C1 segment of cervical spinal cord (tissue), 14 donors: ENCODE data around the gene NCDN.

Source experiments
- DNase-seq, 14 donors: peaks; one replicate each; lab custom pipeline; 2025; lab: John Stamatoyannopoulos, UW

Gene NCDN

GRCh38 chr1:35557611-35558373 is at the start of gene NCDN:
NCDN (plus strand) TSS chr1:35557799; CDS start chr1:35558191, 392 bp downstream.
- peak; percentile 94 to 100 (median 98) for DNase-seq

DNA sequence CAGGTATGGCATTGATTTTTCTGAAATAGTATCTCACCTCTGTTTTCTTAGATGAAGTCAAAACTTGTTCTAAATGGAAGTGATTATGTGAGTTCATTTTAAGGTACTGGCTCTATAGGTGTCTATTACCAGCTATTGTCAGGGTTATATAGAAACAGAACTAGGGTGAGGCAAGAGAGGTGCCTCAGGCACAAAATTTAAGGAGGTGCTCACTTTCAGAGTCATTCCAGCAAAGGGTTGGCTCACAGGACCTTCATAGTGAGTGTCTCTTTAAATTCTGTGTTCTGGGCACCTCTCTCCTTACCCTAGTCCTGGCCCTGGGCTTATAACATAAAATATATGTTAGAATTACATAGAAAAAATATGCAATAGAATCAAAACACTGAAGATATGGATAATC is 49.7 kb upstream of the NCDN start:
- DNase-seq, result no peak

DNA sequence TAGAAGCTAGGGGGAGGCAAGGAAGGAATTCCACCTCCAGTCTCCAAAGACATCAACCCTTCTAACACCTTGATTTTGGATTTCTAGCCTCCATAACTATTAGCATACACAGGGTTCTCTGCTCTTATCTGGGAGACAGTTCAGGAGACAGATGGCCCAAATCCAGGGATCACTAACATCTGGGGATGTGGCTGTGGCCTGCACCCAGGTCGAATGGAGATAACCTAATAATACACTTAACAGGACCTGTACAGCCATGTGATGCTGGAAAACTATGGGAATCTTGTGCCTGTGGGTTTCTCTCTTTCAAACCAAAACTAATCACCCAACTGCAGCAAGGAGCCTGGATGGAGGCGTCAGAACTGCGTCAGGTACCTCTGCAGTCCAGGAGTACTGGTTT is 48.0 kb upstream of the NCDN start:
- no peak for DNase-seq

GRCh38 chr1:35511305-35511704 is 46.3 kb upstream of the NCDN start:
- no peak for DNase-seq

DNA sequence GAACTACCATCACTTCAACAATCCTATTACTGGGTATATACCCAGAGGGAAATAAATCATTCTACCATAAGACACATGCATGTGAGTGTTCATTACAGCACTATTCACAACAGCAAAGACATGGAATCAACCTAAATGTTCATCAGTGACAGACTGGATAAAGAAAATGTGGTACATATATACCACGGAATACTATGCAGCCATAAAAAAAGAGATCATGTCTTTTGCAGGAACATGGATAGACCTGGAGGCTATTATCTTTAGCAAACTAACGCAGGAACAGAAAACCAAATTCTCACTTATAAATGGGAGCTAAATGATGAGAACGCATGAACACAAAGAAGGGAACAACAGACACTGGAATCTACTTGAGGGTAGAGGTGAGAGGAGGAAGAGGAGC is 39.4 kb upstream of the NCDN start:
- no peak for DNase-seq

DNA sequence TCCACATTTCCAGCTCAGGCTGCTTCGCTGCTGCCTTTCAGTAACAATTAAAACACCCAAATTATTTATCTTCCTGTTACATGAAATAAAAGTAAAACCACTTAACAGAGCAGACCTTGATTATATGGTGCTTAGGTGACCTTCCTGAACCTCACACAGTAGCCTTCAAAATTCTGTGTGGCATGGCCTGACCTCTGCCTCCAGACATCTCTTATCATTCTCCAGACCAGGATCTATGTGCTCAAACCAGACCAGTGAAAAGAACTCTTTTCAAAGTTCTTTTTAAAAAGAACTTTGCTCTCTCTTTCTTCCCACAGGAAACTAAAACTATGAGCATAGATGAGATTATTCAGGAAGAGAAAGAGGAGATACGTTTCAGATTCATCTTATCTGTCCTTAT is 38.2 kb upstream of the NCDN start:
- no peak for DNase-seq

GRCh38 chr1:35524106-35524505 is 33.5 kb upstream of the NCDN start:
- no peak for DNase-seq

DNA sequence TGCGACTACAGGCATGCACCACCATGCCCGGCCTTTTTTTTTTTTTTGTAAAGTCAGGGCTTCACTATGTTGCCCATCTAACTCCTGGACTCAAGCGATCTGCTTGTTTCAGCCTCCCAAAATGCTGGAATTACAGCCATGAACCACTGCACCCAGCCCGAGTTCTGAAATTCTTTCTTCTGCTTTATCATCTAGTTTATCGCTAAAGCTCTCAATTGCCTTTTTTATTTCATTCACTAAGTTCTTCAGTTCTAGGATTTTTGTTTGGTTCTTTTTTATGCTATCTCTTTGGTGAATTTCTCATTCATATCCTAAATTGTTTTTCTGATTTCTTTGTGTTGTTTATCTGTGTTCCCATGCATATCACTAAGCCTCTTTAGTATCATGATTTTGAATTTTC is 27.4 kb upstream of the NCDN start:
- no peak for DNase-seq

GRCh38 chr1:35530946-35531345 is 26.7 kb upstream of the NCDN start:
- no peak for DNase-seq

GRCh38 chr1:35531368-35531767 is 26.2 kb upstream of the NCDN start:
- DNase-seq, result no peak

- DNase-seq, result peak in 1 of 14 donors; percentile 48
Measured at GRCh38 chr1:35532497-35533223, 24.9 kb upstream of the NCDN start.

GRCh38 chr1:35533586-35533985 is 24.0 kb upstream of the NCDN start:
- DNase-seq, result no peak

DNA sequence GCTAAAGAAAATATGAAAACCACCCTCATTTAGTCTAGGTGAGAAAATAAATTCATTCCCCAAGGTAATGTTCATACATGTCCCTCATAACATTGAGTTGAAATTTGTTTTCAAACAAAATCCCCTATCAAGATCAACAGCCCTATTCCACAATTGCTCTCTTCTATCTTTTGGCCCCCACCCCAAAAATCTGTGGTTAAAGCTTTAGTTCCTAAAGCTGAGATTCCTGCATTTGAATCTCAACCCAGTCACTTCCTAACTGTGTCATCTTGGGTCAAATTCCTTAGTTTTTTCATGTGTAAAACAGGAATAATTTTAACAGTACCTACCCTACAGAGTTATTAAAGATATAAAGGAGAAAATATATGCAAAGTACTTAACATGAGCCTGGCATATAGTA is 22.4 kb upstream of the NCDN start:
- DNase-seq, result no peak

- peak in 1 of 14 donors; percentile 32 for DNase-seq
Measured at GRCh38 chr1:35536556-35537162, 20.9 kb upstream of the NCDN start.

DNA sequence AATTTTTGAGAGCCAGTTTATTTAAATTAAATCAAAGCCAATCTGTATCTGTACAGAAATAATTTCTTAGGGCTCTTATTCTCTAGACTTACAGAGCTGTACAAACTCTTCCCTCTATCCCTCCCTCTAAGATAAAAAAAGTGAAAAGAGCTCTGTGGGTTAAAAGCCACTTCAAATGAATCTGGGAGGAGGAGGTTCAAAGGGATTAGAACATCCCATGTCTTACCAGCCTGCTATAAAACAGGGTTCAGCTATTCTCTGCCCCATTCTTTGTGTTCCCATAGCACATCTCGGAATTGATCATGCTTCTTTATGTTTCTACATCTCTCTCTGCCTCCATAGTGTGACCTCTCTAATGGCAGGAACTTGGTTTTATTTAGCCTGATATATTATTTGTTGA is 19.8 kb upstream of the NCDN start:
- DNase-seq, result no peak

DNA sequence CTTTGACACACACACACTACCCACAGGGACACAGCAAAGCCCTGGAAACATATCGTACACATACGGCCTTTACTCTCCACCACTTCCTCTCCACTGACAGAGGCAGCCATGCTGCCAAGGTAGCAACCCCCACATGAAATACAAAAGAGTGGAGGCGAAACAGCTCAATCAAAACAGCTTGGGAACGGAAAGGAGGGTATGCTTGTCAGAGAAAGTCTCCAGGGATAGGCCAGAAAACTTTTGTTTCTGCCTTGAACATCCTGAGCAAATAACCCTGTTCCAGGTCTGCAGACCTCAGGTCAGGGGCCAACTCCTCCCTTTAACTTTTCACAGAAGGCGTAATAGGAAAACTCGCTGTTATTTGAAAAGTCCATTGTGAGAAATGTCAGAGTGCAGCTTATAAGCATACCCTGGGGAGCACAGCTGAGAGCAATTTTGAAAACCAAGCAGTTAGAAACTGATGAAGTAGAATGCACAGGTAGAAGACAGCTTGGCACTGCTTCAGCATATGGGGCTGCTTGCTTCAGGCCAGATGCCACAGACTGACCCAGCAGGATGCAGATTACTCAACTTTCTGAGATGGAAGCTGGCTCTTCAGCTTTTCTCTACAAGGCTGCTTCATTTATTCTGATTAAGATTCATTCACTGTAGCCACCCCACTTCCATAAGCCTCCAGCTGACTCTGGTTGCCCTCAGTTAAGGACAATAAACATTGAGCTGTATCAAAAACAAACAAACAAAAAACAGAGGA is 18.4 kb upstream of the NCDN start:
- peak in 1 of 14 donors; percentile 27 for DNase-seq

- peak in 1 of 14 donors; percentile 5 for DNase-seq
Measured at GRCh38 chr1:35539824-35540261, 17.8 kb upstream of the NCDN start.

DNA sequence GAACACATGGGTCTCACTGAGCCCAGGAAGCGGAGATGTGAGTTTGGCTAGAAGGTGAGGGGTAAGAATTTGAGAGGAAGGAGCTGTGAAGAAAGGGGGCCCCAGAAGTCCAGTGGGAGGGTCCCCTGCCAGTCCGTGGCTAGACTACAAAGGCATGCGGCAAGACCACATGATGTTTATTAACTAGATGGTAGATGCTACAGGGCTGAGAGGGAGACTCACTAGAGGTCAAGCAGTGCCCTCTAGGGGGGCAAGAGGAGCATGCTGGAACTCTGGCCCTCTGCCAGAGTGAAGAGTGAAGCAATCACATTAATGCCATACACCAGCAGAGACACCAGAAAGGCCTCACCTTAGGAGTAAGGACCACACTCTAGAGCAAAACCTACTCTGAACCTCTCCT is 12.6 kb upstream of the NCDN start:
- DNase-seq, result peak in 7 of 14 donors; percentile 20 to 58 (median 33)

- DNase-seq, result no peak
Measured at GRCh38 chr1:35546614-35547013, 11.0 kb upstream of the NCDN start.

- no peak for DNase-seq
Measured at GRCh38 chr1:35553851-35554250, 3.7 kb upstream of the NCDN start.

DNA sequence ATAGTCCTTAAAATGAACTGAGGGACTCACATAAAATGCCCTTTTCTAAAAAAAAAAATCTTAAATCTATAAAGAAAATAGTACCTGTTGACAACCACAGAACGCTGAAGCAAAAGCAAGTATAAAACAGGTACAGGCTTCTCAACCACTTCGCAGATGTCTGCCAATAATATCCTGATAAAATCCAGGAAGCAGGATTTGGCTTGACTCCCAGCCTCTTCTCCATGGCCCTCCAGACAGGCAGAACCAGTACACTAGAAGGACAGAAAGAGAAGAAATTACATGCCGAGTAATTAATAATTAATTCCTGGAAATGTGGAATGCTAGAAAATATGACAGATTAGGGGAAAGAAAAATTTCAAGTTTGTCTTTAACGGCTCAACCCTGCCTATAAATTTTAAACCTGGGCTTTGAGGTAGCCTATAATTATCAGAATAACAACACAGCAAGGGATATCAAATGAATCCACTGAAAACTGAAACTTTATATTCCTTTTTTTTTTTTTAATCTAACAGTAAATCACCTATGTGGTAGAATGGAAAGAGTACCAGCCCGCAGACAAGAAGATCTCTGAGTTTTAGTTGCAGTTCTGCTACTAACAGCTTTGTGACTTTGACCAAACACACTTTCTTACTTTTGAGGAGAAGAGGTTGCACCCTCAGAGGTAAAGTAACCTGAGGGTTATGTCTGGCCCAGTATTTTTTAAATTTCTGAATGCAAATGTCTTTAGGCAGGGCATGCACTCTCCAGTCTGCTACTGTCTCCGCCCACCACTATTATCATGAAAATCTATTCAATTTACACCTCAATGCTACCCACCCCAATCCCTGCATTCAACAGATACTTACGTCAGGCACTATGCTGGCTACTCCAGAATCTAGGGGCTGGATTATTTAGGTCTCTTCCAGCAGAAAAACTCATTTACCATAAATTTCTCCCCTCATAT is 3.1 kb upstream of the NCDN start:
- DNase-seq, result peak in 1 of 14 donors; percentile 42
